ENCODE data around the gene RPS27L.
A peak's percentile ranks its signal among the peaks of the same experiment; 100 is the strongest.

Gene RPS27L

DNA sequence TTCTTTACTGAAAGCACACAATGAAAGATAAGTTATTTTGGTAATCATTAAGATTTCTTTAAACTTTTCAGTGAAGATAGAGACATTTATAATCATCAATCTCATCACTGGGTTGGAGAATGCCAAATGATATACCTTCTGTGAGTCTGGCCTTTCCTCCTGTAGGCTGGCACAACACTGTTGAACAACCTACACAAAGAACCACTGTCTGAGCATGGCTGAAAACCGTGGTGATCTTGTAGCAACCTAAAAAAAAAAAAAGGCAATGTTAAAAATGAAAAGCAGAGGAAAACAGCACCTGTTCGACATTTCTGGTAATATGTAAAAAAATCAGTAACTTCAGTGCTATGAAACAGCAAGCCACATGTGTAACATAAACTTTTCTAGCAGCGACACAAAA is 1.8 kb downstream of the RPS27L start:
- no peak for ATAC-seq (replicated peaks; ENCODE audit: extremely low read depth, poor library complexity, severe bottlenecking)
- Mint-ChIP-seq H3K4me1 (peaks cover 7% of the 10 kb centered on the region), H3K27ac (ENCODE audit: low read depth) (no peak overlapping the region), H3K36me3 (ENCODE audit: insufficient read depth) (peaks cover 25% of the 10 kb centered on the region), H3K27me3 (no peaks in the 10 kb centered on the region), H3K4me3 (peak overlapping the region; percentile 98), H3K9me3 (no peaks in the 10 kb centered on the region)
- no peak for DNase-seq (ENCODE audit: low spot score in 2 of 2)

DNA sequence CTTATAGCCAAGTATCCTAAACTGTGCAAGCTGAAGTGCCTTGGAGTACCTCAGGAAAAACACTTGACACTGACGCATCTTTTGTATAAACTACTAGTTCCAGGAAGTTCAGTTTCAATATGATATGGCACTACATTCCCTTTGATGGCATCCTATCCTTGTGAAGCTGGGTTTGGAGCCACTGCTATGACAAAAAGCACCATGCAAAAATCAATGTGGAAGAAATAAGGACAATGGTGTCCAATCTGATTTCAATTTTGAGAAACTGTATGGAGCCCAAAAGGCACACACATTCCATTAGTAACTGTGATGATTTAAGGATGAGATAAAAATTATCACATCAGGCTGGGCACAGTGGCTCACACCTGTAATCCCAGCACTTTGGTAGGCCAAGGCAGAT is 5.6 kb downstream of the RPS27L start:
- no peak for DNase-seq (ENCODE audit: low spot score in 2 of 2)
- Mint-ChIP-seq H3K9me3 (no peaks in the 10 kb centered on the region), H3K4me1 (peaks cover 7% of the 10 kb centered on the region), H3K4me3 (no peak overlapping the region), H3K36me3 (ENCODE audit: insufficient read depth) (peaks cover 21% of the 10 kb centered on the region), H3K27ac (ENCODE audit: low read depth) (no peak overlapping the region), H3K27me3 (no peaks in the 10 kb centered on the region)
- no peak for ATAC-seq (replicated peaks; ENCODE audit: extremely low read depth, poor library complexity, severe bottlenecking)

DNA sequence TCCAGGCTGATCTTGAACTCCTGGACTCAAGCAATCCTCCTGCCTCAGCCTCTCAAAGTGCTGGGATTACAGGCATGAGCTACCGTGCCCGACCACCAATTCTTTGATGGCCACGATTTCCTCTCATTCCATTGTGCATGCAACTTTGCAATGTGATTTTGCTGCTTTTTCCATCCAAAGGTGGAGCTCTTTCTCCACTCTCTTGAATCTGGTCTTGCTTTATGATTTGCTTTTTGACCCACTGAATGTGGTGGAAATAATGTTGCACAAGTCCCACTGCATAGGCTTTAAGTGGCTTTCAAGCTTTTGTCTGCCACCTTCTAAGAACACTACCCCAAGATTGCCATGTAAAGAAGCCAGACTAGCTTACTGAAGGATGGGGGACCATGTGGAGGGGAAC is 10.6 kb downstream of the RPS27L start:
- H3K9me3 Mint-ChIP-seq, result no peaks in the 10 kb centered on the region
- ATAC-seq (replicated peaks; ENCODE audit: extremely low read depth, poor library complexity, severe bottlenecking), result no peak
- no peaks in the 10 kb centered on the region for H3K27me3 Mint-ChIP-seq
- H3K4me3 Mint-ChIP-seq, result no peak overlapping the region
- H3K27ac Mint-ChIP-seq (ENCODE audit: low read depth), result no peak overlapping the region
- H3K4me1 Mint-ChIP-seq, result no peaks in the 10 kb centered on the region
- H3K36me3 Mint-ChIP-seq (ENCODE audit: insufficient read depth), result peaks cover 11% of the 10 kb centered on the region
- no peak for DNase-seq (ENCODE audit: low spot score in 2 of 2)

DNA sequence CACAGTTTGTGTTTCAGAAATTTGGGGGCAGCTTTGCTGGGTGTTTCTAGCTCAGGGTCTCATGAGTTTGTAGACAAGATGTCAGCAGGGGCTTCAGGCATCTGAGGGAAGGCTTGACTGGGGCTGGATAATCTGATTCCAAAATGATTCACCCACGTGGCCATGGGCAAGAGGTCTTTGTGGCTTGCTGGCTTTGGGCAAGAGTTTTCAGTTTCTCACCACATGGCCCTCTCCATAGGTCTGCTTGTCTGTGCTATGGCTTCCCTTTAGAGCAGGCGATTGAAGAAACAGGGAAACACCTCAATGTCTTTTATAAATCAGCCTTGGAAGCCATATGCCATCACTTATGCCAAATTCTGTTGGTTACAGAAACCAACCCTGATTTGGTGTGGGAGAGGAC is 11.9 kb downstream of the RPS27L start:
- no peaks in the 10 kb centered on the region for H3K27me3 Mint-ChIP-seq
- H3K4me1 Mint-ChIP-seq, result no peaks in the 10 kb centered on the region
- DNase-seq (ENCODE audit: low spot score in 2 of 2) (no peak), ATAC-seq (replicated peaks; ENCODE audit: extremely low read depth, poor library complexity, severe bottlenecking) (no peak)
- peaks cover 8% of the 10 kb centered on the region for H3K36me3 Mint-ChIP-seq (ENCODE audit: insufficient read depth)
- no peak overlapping the region for H3K27ac Mint-ChIP-seq (ENCODE audit: low read depth)
- H3K9me3 Mint-ChIP-seq, result no peaks in the 10 kb centered on the region
- no peak overlapping the region for H3K4me3 Mint-ChIP-seq

DNA sequence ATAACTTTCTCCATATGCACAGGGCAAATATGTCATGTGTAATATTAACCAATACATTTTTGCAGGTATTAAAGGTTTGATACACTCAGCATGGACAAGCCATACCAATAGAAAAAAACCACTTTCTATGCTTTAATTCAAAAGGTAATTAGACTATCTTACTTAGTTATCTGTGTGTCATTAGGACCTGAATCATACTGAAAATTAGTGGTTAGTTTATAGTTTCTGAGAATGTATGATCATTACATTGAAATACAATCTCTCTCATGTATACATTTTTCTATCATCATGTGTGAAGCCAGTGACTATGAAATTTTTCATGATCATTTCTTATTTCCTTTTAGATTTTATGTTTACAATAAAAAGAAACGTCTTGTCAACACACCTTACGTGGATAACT is 16.3 kb downstream of the RPS27L start:
- no peak overlapping the region for H3K27ac Mint-ChIP-seq (ENCODE audit: low read depth)
- H3K9me3 Mint-ChIP-seq, result no peaks in the 10 kb centered on the region
- H3K27me3 Mint-ChIP-seq, result no peaks in the 10 kb centered on the region
- no peak overlapping the region for H3K4me3 Mint-ChIP-seq
- ATAC-seq (replicated peaks; ENCODE audit: extremely low read depth, poor library complexity, severe bottlenecking) (no peak), DNase-seq (ENCODE audit: low spot score in 2 of 2) (no peak)
- H3K4me1 Mint-ChIP-seq, result no peaks in the 10 kb centered on the region
- H3K36me3 Mint-ChIP-seq (ENCODE audit: insufficient read depth), result peaks cover 7% of the 10 kb centered on the region

DNA sequence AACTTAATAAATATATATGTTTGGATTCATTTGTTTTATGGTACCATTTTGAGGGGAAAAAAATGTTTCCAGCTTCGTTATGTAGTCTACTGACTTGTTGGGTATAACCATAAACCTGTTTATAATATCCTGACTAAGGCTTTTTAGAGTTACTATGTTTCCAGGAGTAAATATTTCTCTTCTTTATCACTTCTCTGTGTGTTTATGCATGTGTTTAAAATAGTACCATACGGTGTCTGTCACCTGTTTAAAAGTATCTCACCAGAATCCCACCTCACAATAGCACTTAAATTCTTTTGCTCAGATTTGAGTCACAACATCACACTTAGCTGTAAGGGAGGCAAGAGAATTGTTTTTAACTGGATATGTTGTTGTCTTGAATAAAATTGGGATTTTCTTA is 20.5 kb downstream of the RPS27L start:
- H3K27ac Mint-ChIP-seq (ENCODE audit: low read depth), result no peak overlapping the region
- ATAC-seq (replicated peaks; ENCODE audit: extremely low read depth, poor library complexity, severe bottlenecking), result no peak
- H3K9me3 Mint-ChIP-seq, result no peaks in the 10 kb centered on the region
- H3K36me3 Mint-ChIP-seq (ENCODE audit: insufficient read depth), result peaks cover 1% of the 10 kb centered on the region
- DNase-seq (ENCODE audit: low spot score in 2 of 2), result no peak
- no peak overlapping the region for H3K4me3 Mint-ChIP-seq
- H3K4me1 Mint-ChIP-seq, result no peaks in the 10 kb centered on the region
- H3K27me3 Mint-ChIP-seq, result no peaks in the 10 kb centered on the region

DNA sequence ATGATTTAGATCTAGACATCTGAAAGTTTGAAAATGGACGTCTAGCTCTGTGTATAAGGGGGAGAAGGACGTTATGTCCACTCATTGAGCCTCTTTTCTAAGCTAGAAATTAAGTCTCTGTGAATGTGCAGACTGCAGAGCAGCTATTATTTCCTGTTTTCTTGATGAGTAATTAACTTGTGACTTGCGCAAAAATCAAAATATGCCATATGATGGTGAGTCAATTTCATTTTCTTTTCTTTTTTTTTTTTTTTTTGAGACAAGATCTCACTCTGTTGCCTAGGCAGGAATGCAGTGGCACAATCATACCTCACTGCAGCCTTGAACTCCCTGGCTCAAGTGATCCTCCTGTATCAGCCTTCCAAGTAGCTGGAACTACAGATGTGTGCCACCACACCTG is 21.5 kb downstream of the RPS27L start:
- no peak overlapping the region for H3K4me3 Mint-ChIP-seq
- H3K27me3 Mint-ChIP-seq, result no peaks in the 10 kb centered on the region
- no peak overlapping the region for H3K27ac Mint-ChIP-seq (ENCODE audit: low read depth)
- no peak for DNase-seq (ENCODE audit: low spot score in 2 of 2)
- peaks cover 1% of the 10 kb centered on the region for H3K36me3 Mint-ChIP-seq (ENCODE audit: insufficient read depth)
- no peaks in the 10 kb centered on the region for H3K9me3 Mint-ChIP-seq
- H3K4me1 Mint-ChIP-seq, result no peaks in the 10 kb centered on the region
- ATAC-seq (replicated peaks; ENCODE audit: extremely low read depth, poor library complexity, severe bottlenecking), result no peak

DNA sequence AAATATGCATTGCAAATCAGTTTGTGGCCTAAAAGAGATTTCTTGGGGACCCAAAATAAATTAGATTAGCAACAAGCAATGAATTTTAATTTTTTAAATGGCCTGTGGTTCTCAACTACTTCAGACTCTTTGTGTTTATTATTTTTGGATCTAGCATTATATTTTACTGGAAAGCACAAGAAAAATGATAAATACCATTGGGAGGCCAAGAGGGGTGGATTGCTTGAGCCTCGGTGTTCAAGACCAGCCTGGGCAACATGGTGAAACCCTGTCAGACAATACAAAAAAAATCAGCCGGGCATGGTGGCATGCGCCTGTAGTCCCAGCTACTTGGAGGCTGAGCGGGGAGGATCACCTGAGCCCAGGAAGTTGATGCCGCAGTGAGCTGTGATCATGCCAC is 22.0 kb downstream of the RPS27L start:
- H3K27me3 Mint-ChIP-seq, result no peaks in the 10 kb centered on the region
- no peaks in the 10 kb centered on the region for H3K4me1 Mint-ChIP-seq
- no peaks in the 10 kb centered on the region for H3K9me3 Mint-ChIP-seq
- DNase-seq (ENCODE audit: low spot score in 2 of 2) (no peak), ATAC-seq (replicated peaks; ENCODE audit: extremely low read depth, poor library complexity, severe bottlenecking) (no peak)
- peaks cover 1% of the 10 kb centered on the region for H3K36me3 Mint-ChIP-seq (ENCODE audit: insufficient read depth)
- H3K4me3 Mint-ChIP-seq, result no peak overlapping the region
- H3K27ac Mint-ChIP-seq (ENCODE audit: low read depth), result no peak overlapping the region

DNA sequence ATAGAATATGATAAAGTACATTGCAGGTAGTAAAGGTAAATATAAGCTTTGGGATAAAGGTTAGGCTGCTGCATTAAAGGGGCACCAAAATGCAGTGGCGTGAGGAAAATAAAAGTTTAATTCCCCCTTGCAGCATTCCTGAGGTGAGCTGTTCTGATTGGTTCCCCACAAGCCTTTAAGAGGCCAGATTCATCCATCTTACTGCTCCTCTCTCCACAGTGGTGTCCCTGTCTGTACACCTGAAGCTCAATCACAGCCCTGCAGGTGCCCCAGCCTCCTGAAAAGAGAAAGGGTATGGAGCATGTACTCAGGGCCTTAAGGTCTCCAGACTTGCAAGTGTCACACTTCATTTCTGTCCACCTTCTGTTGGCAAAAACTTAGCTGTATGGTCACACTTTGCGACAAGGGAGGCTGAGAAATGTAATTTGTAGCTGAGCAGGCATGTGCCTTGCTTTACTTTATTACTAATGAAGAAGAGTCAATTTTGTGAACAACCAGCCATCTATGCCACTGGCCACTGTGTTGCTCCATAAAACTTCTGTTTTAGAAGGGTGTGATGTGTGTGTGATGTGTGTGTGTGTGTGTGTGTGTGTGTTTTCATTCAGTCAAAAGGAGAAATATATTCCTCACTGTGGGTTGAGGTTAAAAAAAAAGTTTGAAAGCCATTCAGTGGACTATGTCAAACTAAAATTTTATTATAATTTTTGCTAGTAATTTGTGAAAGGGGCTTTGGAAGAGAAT is 22.9 kb downstream of the RPS27L start:
- no peak overlapping the region for H3K4me3 Mint-ChIP-seq
- H3K9me3 Mint-ChIP-seq, result no peaks in the 10 kb centered on the region
- H3K36me3 Mint-ChIP-seq (ENCODE audit: insufficient read depth), result peaks cover 1% of the 10 kb centered on the region
- no peaks in the 10 kb centered on the region for H3K4me1 Mint-ChIP-seq
- DNase-seq (ENCODE audit: low spot score in 2 of 2) (no peak), ATAC-seq (replicated peaks; ENCODE audit: extremely low read depth, poor library complexity, severe bottlenecking) (no peak)
- H3K27ac Mint-ChIP-seq (ENCODE audit: low read depth), result no peak overlapping the region
- H3K27me3 Mint-ChIP-seq, result no peaks in the 10 kb centered on the region

DNA sequence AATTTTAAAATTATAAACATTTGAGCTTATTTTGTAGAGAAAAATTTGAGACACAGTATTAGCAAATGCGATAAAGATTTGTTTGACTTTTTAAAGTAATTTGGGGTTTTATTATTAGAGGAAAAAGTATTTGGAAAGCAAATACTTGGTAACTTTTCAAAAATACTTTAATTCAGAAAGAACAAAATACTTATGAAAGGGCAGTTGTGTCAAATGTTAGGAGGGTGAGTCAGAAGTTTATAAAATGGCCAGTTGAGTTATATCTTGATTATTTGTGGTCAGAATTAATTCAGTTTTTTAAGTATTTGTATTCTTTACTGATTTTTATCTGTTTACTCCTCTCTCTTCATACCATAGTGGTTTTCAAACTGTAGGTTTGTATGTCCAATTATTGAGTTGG is 23.5 kb downstream of the RPS27L start:
- H3K9me3 Mint-ChIP-seq, result no peaks in the 10 kb centered on the region
- H3K4me3 Mint-ChIP-seq, result no peak overlapping the region
- no peak overlapping the region for H3K27ac Mint-ChIP-seq (ENCODE audit: low read depth)
- no peaks in the 10 kb centered on the region for H3K27me3 Mint-ChIP-seq
- H3K4me1 Mint-ChIP-seq, result no peaks in the 10 kb centered on the region
- DNase-seq (ENCODE audit: low spot score in 2 of 2) (no peak), ATAC-seq (replicated peaks; ENCODE audit: extremely low read depth, poor library complexity, severe bottlenecking) (no peak)
- no peaks in the 10 kb centered on the region for H3K36me3 Mint-ChIP-seq (ENCODE audit: insufficient read depth)

DNA sequence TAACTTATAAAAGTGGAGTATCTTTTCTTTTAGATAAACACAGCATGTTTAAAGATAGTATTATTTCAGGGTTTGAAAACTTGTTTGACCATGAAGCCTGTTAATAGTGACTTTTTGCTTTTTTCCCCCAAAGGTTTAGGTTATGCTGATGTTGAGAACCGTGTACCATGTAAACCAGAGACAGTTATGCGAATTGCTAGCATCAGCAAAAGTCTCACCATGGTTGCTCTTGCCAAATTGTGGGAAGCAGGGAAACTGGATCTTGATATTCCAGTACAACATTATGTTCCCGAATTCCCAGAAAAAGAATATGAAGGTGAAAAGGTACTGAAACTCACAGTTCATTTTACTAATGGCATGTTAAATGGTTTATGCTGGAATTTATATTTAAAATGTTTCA is 30.6 kb downstream of the RPS27L start:
- Mint-ChIP-seq H3K4me3 (no peak overlapping the region), H3K27ac (ENCODE audit: low read depth) (no peak overlapping the region), H3K36me3 (ENCODE audit: insufficient read depth) (peaks cover 16% of the 10 kb centered on the region), H3K4me1 (peaks cover 13% of the 10 kb centered on the region), H3K9me3 (no peaks in the 10 kb centered on the region), H3K27me3 (no peaks in the 10 kb centered on the region)
- DNase-seq (ENCODE audit: low spot score in 2 of 2) (no peak), ATAC-seq (replicated peaks; ENCODE audit: extremely low read depth, poor library complexity, severe bottlenecking) (no peak)

DNA sequence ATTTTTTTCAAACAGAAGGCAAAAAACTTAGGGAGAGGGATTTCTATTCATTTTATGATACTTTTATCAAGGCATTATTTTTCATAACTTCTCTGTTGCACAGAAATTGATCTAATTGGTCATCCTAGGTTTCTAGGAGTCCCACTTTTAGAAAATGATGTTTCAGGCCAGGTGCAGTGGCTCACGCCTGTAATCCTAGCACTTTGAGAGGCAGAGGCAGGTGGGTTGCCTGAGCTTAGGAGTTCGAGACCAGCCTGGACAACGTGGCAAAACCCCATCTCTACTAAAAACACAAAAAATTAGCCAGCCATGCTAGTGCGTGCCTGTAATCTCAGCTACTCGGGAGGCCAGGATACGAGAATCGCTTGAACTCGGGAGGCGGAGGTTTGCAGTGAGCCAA is 32.8 kb downstream of the RPS27L start:
- DNase-seq (ENCODE audit: low spot score in 2 of 2) (no peak), ATAC-seq (replicated peaks; ENCODE audit: extremely low read depth, poor library complexity, severe bottlenecking) (no peak)
- no peaks in the 10 kb centered on the region for H3K27me3 Mint-ChIP-seq
- peaks cover 22% of the 10 kb centered on the region for H3K4me1 Mint-ChIP-seq
- peaks cover 16% of the 10 kb centered on the region for H3K36me3 Mint-ChIP-seq (ENCODE audit: insufficient read depth)
- H3K27ac Mint-ChIP-seq (ENCODE audit: low read depth), result no peak overlapping the region
- peaks cover 10% of the 10 kb centered on the region for H3K9me3 Mint-ChIP-seq
- no peak overlapping the region for H3K4me3 Mint-ChIP-seq

DNA sequence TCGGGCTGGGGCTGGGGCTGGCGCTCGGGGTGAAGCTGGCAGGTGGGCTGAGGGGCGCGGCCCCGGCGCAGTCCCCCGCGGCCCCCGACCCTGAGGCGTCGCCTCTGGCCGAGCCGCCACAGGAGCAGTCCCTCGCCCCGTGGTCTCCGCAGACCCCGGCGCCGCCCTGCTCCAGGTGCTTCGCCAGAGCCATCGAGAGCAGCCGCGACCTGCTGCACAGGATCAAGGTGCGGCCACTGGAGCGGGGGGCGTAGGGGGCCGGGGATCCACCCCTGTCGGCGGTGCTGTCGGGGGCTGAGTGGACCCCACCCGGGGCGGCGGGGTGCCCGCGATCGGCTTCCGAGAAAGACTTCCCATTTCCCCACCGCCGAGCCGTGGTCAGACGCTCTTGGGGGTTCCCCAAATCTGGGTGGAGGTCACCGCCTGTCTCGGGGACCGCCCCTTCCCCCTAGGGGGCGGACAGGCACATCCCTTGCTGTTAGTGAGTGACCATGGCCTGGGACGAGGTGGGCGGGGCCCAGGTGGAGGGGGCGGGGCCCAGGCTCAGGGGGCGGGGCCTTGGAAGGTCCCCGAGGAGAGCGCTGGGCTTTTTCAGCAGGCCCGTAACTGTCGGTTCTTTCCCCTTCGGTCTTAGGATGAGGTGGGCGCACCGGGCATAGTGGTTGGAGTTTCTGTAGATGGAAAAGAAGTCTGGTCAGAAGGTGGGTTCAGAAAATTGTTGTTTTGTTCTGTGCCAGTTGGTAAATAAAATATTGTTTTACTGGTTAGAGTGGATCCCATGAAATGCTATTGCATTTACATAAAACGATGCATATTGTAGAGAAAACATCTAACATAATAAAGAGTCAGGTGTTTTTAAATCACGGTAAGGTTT is 35.0 kb downstream of the RPS27L start:
- peak; percentile 84 for ATAC-seq (replicated peaks; ENCODE audit: extremely low read depth, poor library complexity, severe bottlenecking)
- Mint-ChIP-seq H3K9me3 (peaks cover 10% of the 10 kb centered on the region), H3K27me3 (no peaks in the 10 kb centered on the region), H3K36me3 (ENCODE audit: insufficient read depth) (peaks cover 11% of the 10 kb centered on the region), H3K4me3 (peak overlapping the region; percentile 80), H3K27ac (ENCODE audit: low read depth) (no peak overlapping the region), H3K4me1 (peaks cover 22% of the 10 kb centered on the region)
- DNase-seq (ENCODE audit: low spot score in 2 of 2), result peak; percentile 58 to 66
